ENCODE data around the gene NUMBL.
"Not testable (repeated sequence)": the region's sequence is repeated elsewhere in the genome, so short reads cannot be mapped to it uniquely, and the experiment has no call there.

Gene NUMBL

DNA sequence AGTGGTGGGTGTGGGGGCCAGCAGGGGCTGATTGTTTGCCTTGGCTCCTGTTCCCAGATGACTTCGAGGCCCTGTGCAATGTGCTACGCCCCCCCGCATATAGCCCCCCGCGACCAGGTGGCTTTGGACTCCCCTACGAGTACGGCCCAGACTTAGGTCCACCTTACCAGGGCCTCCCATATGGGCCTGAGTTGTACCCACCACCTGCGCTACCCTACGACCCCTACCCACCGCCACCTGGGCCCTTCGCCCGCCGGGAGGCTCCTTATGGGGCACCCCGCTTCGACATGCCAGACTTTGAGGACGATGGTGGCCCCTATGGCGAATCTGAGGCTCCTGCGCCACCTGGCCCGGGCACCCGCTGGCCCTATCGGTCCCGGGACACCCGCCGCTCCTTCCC lies 63.5 kb downstream of the NUMBL start:
- no peak for DNase-seq

DNA sequence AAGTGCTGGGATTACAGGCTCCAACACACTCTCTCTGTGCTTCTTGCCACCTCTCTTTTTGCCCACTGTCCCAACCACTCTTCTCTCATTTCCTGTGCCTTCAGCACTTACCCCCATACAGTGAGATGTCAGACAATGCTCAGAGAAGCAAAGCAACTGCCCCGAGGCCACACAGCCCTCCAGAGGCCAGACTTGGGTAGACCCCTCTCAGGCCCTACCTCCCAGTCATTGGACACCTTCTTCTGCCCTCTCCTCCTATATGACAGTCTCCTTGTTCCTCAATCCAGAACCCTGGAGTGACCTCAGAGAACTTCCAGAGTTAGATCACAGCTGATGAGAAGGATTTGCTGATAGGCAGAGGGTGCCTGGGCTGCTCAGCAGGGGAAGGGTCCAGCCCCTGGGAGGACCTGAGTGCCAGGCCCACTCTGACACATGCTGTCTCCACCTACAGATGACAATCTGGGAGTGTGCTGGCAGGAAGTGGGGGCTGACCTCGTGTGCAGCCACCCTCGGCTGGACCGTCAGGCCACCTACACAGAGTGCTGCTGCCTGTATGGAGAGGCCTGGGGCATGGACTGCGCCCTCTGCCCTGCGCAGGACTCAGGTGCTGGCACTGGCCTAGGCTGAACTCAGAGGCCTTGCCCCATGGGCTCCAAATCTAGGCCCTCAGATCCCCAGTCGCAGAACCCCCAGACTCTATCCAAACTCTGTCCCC lies 64.9 kb downstream of the NUMBL start:
- peak; percentile 74 for DNase-seq

DNA sequence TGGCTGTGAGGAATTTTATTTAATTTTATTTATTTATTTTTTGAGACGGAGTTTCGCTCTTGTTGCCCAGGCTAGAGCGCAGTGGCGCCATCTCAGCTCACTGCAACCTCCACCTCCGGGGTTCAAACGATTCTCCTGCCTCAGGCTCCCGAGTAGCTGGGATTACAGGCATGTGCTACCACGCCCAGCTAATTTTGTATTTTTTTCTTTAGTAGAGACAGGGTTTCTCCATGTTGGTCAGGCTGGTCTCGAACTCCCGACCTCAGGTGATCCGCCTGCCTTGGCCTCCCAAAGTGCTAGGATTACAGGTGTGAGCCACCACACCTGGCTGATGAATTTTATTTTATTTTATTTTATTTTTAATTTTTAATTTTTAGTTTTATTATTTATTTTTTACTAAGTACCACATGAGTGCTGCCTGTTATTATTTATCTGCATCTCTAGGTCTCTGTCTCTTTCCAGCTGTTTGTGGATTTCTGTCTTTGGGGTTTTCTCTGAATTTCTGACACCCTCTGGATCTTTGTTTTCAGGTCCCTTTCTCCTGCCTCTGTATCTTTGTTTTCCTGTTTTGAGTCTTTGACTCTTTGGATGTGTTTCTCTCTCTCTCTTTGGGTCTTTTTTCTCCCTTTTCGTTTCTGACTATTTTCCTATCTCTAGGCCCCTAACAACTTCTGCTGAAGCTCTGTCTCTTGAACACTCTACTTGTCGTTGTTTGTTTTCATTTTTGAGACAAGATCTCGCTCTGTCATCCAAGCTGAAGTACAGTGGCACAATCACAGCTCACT lies 65.9 kb downstream of the NUMBL start:
- not testable (repeated sequence) for DNase-seq

GRCh38 chr19:40623403-40624251 lies 66.8 kb downstream of the NUMBL start:
- DNase-seq, result peak; percentile 98

- DNase-seq, result no peak
Observed at GRCh38 chr19:40622773-40623075, 67.7 kb downstream of the NUMBL start.

GRCh38 chr19:40621966-40622772 lies 68.3 kb downstream of the NUMBL start:
- no peak for DNase-seq

DNA sequence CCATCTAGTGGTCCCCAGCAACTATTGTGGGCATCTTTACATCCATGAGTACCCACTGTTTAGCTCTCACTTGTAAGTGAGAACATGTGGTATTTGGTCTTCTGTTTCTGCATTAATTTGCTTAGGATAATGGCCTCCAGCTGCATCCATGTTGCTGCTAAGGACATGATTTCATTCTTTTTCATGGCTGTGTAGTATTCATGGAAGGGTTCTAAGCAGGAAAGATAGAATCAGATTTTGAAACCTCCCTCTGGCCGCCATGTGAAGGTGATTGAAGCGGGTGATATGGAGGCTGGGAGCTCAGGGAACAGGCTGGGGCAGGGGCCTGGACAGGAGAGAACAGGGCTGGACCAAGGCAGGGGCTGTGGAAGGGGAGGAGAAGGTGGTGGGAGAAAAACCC lies 69.2 kb downstream of the NUMBL start:
- no peak for DNase-seq

DNA sequence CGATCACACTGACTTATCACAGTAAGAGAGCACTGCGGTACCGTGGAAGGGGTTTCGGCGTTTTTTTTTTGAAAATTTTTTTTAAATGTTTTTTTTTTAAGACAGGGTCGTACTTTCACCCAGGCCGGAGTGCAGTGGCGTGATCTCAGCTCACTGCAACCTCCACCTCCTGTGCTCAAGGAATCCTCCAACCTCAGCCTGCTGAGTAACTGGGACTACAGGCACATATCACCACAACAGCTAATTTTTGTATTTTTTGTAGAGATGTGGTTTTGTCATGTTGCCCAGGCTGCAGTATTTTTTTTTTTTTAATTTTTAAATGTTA lies 70.3 kb downstream of the NUMBL start:
- DNase-seq, result no peak

DNA sequence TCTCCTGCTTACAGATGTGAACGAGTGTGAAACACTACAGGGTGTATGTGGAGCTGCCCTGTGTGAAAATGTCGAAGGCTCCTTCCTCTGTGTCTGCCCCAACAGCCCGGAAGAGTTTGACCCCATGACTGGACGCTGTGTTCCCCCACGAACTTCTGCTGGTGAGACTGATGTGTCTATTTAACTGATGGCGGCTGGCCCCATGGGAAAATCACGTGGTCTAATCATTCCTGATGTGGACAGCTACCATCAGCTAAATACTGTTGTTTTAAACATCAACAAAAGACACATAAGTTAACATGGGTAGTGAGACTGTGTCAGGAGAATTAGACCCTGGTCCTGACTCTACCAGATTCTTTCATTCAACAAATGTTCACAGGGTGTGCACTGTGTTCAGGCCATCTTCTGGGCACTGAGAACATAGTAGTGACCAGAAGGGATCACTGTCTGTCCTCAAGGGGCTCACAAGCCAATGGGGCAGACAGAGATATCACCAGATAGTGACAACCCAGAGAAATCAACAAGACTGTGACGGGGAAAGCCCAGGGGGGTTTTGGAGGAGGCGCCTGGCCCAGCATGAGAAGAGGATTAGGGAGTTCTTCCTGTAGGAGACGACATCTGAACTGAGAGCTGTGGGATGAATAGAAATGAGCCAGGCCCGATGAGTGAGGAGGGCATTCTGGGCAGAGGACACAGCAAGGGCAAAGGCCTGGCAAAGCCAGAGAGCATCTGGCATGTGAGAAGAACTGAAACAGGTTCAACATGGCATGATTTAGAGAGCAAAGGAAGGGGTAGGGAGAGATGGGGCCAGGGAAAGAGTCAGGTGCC lies 70.9 kb downstream of the NUMBL start:
- DNase-seq, result no peak

DNA sequence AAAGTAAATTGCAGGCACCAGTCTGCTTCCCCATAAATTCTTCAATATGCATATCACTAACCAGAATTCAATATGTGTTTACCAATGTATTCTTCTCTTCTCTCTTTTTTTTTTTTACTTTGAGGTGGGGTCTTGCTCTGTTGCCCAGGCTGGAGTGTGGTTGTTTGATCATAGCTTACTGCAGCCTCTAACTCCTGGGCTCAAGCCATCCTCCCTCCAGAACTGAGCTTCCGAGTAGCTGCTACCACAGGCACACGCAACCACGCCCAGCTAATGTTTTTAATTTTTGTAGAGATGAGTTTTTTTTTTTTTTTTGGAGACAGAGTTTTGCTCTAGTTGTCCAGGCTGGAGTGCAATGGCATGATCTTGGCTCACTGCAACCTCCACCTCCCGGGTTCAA lies 72.5 kb downstream of the NUMBL start:
- DNase-seq, result no peak

DNA sequence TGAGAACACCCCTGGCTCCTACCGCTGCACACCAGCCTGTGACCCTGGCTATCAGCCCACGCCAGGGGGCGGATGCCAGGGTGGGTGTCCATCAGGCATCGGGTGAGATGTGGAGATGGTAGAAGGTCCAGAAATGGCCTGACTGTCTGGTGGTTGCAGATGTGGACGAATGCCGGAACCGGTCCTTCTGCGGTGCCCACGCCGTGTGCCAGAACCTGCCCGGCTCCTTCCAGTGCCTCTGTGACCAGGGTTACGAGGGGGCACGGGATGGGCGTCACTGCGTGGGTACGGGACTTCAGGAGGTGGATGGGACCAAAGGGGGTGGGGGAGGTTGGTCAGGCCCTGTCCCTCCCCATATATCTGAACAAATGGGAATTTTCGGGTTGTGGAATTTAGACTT lies 73.5 kb downstream of the NUMBL start:
- DNase-seq, result no peak

- no peak for DNase-seq
Observed at GRCh38 chr19:40616178-40616577, 74.3 kb downstream of the NUMBL start.
